ENCODE measurements around the gene HS3ST3A1. TPM values are rescaled to one million over a fixed set of nuclear protein-coding genes. Genes with fewer than 3 reads are reported as not detected.

Gene HS3ST3A1
- total RNA-seq, 1 donor from 2014 or later = 0.22 TPM

DNA sequence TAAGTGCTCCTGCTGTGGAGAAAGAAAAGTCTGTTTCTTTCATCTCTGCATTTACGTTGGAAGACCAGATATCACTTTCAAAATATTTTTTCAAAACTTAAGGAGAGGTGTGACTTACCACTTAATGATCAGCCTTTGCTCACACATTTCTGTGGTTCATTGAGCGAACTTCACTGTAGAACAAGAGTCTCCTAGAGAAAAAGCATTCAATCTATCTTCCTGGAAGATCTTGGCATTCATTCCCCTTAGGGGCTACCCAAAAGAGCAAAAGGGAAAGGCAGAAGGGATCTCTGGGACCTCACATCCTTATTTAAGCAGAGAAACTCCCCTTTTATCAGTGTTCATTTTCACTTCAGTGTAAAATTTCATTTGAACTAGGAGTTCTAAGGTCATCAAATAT, 61.2 kb downstream of the HS3ST3A1 start:
- no peak for DNase-seq (ENCODE audit: low spot score)

DNA sequence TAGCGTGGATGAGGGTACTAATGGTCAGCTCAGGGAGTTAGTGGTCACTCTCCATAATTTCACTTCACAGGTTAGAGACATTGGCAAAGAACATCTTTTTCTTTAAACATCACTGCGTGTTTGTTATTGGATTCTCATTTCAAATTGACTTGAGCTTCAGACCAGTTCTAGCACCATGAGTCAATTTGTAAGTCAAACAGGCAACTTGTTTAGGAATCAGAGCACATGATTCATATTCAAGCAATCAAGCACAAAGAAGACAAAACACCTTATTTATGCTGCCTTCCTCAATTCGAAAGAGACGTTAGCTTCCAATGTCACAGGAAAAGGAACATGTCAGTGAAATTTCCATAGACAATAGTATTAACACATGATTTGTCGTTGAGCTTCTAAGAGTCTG, 62.3 kb downstream of the HS3ST3A1 start:
- no peak for DNase-seq (ENCODE audit: low spot score)

- DNase-seq (ENCODE audit: low spot score) = no peak
Observed at GRCh38 chr17:13538841-13539411, 62.8 kb downstream of the HS3ST3A1 start.

DNA sequence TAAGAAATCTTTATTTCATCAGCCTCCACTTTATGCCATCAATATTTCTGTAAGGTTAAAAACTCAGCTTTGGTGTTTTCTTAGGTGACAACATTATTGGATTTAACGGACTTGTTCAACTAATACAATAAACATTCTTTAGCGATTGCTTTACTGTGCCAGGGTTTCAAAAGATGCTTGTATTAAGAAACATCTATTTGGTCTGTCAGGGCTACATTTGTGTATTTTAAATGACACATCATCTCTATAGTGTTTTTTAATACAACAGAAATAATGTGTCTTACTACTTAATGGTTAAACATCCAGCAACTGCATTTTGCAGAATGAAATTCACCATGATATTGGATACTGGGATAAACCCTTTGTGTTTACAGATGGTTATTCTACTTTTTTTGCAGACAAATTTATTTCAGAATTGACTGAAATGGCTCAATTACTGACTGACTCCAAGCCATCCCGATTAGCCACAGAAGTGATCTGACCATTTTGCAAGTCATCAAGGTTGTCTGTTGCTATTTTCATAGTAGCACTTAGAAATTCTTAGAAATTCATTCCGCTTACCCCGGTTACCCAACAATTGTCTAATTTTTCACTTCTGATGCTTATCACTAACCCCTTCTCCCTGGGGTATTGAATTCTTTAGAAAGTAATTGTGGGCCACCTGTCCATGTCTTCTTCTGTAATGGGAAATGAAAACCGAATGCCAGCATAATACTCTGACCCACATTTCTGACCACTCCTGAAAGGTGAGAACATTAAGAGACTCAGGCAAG, 63.7 kb downstream of the HS3ST3A1 start:
- no peak for DNase-seq (ENCODE audit: low spot score)

DNA sequence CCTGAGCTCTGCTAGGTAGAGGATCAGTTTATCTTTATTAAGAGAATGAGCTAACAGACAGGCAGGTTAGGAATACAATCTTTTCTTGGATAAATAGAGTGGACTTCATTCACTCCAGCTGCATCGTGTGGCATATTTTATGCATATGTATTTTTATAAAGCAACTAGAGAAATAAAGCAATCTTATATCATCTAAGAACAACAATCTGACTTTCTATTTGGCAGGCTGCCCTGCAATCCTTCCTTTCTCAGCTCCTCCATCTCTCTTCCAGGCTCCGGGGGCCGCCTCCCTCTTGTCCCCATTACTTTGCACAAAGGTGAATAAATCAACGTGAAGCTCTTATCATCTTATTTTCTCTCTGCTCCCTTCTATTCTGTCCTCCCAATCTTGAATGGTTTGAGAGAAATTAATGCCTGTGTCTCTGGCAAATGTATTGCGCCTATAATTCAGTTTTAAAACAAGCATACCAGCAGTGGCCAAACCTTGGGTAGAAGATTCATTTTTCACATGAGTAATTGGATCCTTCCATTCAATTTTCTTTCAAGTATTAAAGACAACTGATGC, 64.5 kb downstream of the HS3ST3A1 start:
- DNase-seq (ENCODE audit: low spot score) = no peak

- DNase-seq (ENCODE audit: low spot score) = no peak
Observed at GRCh38 chr17:13534946-13535345, 66.8 kb downstream of the HS3ST3A1 start.

GRCh38 chr17:13531721-13532120, 70.0 kb downstream of the HS3ST3A1 start:
- no peak for DNase-seq (ENCODE audit: low spot score)

DNA sequence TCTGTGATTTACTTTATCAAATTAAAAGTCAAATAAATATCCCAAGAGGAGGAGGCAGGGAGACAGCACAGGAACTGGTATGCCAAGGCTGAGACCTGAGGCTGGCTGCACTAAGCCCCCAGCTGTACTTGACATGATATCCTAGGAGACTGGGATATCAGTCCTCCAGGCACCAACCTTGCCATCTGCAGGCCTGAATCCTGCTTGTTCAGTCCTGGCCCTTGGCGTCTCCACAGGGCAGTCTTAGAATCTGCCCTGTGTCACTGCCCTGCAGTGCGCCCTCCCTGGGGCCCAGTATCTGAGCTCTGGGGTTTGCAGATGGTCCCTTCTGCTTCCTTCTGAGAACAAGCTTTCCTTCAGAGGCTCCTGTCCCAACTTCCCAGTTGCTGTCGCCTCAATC, 75.9 kb downstream of the HS3ST3A1 start:
- DNase-seq (ENCODE audit: low spot score) = no peak

DNA sequence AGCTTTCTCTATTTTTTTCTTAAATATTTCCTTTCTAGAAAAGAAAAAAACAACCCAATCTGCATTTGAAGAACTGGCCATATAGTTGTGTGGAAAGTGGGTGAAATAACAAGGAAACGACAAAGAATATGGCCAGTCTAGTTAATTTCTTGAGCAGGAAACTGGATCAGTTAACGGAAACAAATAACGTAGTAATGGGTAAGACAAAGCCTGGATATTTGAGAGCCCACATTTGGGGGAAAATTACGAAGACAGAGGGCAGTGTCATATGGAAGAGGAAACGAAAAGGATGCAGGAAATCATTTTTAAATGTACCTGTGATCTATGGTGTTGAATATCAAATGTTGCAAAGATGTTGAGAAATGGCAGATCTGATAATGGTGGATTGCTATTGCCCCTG, 78.6 kb downstream of the HS3ST3A1 start:
- no peak for DNase-seq (ENCODE audit: low spot score)

DNA sequence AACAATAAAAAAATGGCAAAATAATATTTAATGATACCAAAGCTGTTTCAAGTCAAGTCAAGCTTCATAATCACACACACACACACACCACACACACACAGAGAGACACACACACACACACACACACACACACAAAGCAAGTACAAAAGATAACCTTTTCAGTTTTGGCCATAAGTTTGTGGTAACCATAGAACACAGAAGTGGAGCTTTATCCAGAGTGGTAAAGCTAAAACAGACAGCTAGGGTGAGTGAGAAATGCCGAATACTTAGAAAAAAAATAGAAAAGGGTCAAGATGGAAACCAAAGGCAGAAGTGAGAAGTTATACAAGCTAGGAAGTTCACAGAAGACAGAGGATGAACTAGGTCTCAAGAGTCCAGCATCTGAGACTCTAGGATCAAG, 79.0 kb downstream of the HS3ST3A1 start:
- DNase-seq (ENCODE audit: low spot score) = no peak

- no peak for DNase-seq (ENCODE audit: low spot score)
Observed at GRCh38 chr17:13521784-13522183, 79.9 kb downstream of the HS3ST3A1 start.

DNA sequence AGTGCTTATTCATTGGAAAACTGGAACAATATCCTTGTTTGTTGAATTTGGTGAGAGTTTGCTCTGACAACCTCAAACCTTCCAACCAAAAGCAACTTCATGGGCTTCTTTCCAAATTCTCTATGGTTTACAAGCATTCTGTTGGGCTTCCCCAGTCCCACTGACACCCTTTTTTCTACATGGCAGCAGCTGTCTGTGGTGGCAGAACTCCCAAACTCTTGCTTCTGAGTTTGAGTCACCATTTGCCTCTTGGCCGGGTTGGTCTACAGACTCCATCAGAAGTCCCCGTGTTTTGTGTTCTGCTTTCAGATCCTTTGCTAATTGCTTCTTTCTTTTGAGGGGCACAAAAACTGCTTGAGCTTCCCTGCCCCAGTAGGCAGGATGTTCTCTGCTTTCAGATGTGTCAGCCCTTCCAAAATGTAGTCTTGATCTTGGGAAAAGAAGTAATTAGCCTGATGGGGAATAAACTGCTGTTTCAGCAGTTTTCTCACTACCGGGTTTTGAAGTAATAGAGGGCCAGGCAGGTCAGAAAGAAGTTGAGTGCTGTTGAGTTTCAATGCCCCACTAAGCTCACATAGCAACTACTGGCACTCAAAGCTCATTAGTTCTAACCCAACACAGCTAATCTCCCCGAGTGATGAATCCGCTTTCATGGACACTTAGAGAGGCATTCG, 80.7 kb downstream of the HS3ST3A1 start:
- no peak for DNase-seq (ENCODE audit: low spot score)

GRCh38 chr17:13518261-13519000, 83.3 kb downstream of the HS3ST3A1 start:
- DNase-seq (ENCODE audit: low spot score) = no peak

GRCh38 chr17:13513039-13513405, 88.7 kb downstream of the HS3ST3A1 start:
- no peak for DNase-seq (ENCODE audit: low spot score)

GRCh38 chr17:13510062-13510461, 91.7 kb downstream of the HS3ST3A1 start:
- no peak for DNase-seq (ENCODE audit: low spot score)

- no peak for DNase-seq (ENCODE audit: low spot score)
Observed at GRCh38 chr17:13509527-13509926, 92.2 kb downstream of the HS3ST3A1 start.

- no peak for DNase-seq (ENCODE audit: low spot score)
Observed at GRCh38 chr17:13508896-13509295, 92.8 kb downstream of the HS3ST3A1 start.

- no peak for DNase-seq (ENCODE audit: low spot score)
Observed at GRCh38 chr17:13503526-13503925, 98.2 kb downstream of the HS3ST3A1 start.

GRCh38 chr17:13502263-13502662, 99.5 kb downstream of the HS3ST3A1 start:
- DNase-seq (ENCODE audit: low spot score) = no peak

GRCh38 chr17:13500947-13501346, 100.8 kb downstream of the HS3ST3A1 start:
- no peak for DNase-seq (ENCODE audit: low spot score)

DNA sequence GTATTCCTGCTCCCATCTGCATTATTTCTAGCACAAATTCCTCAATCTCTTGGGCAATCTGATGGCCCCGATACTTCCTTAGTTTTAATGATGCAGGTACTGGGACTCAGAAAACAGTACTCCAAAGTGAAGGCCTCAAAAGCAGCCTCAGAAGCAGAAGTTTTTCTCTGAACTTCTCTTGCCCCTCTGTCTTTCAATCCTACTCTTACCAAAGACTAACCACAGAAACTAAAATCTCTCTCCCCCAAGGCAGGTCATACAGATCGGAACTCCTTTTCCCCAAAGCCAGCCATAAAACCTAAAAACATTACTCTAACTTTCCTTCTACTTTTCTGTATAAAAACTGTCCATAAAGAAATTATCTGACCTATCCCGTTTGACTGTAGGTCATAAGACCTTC, 103.5 kb downstream of the HS3ST3A1 start:
- no peak for DNase-seq (ENCODE audit: low spot score)

All from mesenteric fat pad (tissue), 1 donor.